ENCODE results near the gene PNPLA5.

Gene PNPLA5

DNA sequence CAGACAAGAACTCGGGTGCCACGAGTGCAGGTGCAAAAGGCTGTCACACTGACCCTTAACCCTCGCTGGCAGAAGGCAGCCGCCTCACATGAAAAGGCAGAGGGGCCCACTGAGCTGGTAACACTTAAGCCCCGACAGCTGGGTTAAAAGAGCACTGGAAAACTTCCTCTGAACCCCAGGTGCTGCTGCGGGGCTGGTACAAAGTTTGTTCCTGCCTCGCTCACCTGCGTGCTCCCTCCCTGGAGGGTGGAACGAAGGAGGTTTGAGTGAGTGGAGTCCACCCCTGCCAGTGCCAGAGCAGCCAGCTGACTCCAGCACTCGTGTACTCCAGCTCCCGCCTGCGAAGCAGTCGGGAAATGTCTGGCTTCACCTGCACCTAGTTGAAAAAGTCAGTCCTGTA lies 42.1 kb downstream of the PNPLA5 start:
- TF ChIP-seq, protein P1, sequence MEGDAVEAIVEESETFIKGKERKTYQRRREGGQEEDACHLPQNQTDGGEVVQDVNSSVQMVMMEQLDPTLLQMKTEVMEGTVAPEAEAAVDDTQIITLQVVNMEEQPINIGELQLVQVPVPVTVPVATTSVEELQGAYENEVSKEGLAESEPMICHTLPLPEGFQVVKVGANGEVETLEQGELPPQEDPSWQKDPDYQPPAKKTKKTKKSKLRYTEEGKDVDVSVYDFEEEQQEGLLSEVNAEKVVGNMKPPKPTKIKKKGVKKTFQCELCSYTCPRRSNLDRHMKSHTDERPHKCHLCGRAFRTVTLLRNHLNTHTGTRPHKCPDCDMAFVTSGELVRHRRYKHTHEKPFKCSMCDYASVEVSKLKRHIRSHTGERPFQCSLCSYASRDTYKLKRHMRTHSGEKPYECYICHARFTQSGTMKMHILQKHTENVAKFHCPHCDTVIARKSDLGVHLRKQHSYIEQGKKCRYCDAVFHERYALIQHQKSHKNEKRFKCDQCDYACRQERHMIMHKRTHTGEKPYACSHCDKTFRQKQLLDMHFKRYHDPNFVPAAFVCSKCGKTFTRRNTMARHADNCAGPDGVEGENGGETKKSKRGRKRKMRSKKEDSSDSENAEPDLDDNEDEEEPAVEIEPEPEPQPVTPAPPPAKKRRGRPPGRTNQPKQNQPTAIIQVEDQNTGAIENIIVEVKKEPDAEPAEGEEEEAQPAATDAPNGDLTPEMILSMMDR (conservative IDR thresholded peaks at IDR 0.05; ENCODE audit: low read length) = no peak
- no peak overlapping the region for H3K4me3 ChIP-seq (ENCODE audit: low read length)
- DNase-seq (ENCODE audit: low read depth) = no peak

DNA sequence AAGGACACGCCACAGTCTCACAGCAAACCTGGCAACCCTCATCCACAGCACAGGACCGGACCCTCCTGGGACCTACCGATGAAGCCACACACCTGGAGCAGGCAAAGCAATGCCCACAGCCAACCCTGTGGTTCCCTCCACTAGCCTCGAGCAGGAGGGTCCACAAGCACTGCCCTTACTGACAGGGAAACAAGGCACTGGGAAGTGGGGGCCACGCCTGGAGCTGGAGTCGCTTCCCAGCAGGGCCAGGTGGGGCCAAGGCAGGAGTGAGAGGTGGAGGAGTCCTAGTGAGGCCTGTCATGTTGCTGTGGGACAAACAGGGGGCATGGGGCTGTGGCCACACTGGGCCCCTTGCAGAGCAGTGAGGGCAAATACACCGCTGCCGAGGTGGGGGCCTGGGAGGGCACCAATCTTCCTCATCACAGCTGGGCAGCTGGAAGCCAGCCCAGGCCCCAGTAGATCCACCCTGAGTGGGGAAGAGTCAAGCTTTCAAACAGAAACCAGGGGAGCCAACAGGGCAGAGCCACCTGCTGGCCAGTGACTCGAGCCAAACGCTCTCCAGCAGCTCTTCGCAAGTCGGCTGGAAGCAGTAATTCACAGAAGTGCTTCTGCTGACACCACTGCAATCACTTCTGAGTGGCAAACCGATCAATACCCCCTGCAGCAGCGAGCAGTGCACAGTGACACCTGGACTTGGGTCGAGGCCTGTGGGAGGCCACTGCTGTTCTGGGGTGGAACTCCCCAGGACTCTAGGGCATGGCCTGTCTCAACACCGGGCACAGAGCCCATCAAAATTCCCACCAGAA lies 43.2 kb downstream of the PNPLA5 start:
- TF ChIP-seq, protein P1 (conservative IDR thresholded peaks at IDR 0.05; ENCODE audit: low read length) = peak; percentile 67
- peak; percentile 42 for DNase-seq (ENCODE audit: low read depth)
- H3K4me3 ChIP-seq (ENCODE audit: low read length) = no peak overlapping the region

DNA sequence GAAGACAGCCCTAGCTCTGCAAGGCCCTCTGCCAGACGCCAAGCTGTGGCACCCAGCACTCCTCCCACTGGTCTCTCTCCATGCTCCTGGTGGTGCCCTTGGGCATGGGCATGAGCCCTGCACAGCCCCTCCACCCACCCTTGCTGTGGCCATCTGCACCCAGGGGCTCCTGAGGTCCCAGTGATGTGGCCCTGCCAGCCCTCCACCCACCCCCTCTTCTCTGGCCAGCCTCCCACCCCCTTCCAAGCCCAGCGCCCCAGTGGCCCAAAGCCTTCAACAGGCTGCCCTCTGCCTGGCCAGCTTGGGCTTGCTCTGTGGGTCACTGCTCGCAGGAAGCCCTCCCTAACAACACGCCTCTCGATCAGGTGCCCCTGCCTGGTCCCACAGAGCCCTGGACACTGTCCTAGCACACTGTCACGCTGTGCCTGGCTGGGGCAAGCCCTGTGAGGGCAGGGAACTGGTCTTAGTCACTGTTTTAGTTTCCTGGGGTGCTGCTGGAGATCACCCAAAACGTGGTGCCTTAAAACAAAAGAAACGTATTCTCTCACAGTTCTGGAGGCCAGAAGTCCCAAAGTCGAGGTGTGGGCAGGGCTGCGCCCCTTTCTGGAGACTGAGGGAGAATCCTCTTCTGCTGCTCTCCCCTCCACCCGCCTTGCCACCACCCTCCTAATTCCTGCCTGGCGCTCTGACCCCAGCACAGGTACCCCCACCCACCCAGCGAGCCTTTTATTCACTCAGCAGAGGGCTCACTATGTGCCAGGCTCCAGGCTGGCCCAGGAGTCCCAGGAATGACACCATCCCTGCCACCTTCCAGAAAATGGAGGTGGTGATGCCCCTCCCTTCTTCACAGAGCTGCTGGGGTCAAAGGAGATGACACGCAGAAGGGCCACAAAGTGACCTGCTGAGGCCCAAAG lies 44.2 kb downstream of the PNPLA5 start:
- DNase-seq (ENCODE audit: low read depth) = no peak
- H3K4me3 ChIP-seq (ENCODE audit: low read length) = no peak overlapping the region
- TF ChIP-seq, protein P1 (conservative IDR thresholded peaks at IDR 0.05; ENCODE audit: low read length) = no peak

DNA sequence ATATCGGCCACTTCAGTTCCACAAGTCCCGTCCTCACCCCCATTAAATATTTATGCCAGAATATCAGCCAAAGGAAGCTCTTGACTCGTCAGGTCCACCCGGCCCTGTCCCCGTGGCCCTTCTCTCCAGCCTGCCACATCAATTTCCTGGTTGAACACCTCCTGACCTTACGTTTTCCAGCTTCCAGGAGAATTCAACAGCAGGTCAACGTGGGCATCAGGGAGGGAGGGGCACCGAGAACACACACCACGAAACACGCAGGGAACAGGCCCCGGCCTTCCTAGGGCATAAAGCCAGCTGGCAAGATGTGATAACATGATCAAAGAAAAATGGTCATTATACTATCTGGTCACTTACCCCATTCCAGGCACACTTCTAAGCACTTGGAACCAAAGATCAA lies 44.8 kb downstream of the PNPLA5 start:
- TF ChIP-seq, protein P1 (conservative IDR thresholded peaks at IDR 0.05; ENCODE audit: low read length) = no peak
- H3K4me3 ChIP-seq (ENCODE audit: low read length) = no peak overlapping the region
- no peak for DNase-seq (ENCODE audit: low read depth)

DNA sequence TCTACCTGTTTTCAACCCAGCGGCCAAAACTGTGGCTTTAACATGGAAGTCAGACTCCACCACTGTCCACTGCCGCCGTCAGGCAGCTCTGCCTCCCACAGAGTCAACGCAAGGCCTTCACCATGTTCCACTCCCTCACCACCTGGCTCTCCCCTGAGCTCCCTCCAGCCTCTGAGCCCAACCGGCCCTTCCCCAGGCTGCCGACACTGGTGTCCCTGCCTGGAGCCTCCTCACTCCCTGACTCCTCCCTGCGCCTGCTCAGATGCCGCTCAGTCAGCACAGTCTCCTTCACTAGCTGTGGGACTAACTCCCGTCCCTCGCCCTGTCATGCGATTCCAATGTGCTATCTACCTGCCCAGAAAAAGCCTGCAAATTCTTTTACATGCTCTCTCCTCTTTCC lies 45.8 kb downstream of the PNPLA5 start:
- no peak for DNase-seq (ENCODE audit: low read depth)
- TF ChIP-seq, protein P1 (conservative IDR thresholded peaks at IDR 0.05; ENCODE audit: low read length) = no peak
- no peak overlapping the region for H3K4me3 ChIP-seq (ENCODE audit: low read length)

DNA sequence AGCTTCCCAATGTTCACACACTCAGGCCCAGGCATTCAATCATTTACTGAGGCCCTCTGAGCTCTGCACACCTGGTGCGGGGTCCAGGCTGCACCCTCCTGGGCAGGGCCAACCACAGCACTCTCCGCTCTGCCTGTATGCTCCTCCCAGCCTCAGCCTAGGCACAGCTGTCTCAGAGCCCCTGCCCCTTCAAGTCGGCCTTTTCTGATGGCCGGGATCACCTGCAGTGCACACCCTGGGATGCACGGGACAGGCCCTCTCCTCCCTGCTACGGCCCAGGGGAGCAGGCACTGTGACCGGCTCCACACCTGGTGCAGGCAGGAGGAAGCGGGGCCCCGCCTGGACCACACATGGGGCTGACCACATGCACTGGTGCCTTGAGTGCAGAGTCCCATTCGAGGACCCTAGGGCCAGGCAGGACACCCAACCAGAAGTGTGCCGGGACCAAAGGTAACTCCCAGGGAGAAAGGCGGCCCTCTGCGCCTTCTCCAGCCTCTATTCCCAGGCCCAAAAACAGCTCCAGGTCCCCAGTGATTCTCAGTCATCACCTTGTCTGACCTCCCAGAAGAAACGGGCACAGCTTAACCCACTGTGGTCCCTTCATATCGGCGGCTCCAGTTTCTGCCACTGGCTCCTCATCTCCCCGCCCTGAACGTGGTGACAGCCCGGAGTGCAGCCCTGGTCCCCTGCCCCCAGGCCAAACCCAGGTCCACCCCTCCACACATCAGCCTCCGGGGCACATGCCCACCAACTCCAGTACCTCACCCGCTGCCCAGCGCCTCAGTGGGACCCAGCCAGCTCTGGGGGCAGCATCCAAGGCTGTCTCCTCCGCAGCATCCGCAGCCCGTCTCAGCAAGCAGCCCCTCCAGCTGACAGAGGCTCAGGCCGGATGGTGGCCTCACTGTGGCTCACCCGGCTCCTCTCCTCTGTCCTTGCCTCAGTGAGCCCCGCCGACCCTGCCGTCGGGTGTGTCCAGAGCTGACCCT lies 47.0 kb downstream of the PNPLA5 start:
- TF ChIP-seq, protein P1 (conservative IDR thresholded peaks at IDR 0.05; ENCODE audit: low read length) = no peak
- DNase-seq (ENCODE audit: low read depth) = no peak
- no peak overlapping the region for H3K4me3 ChIP-seq (ENCODE audit: low read length)
